ENCODE measurements around the gene CCDC57. TPM values are rescaled to one million over a fixed set of nuclear protein-coding genes. Genes with fewer than 3 reads are reported as not detected.
A peak's percentile ranks its signal among the peaks of the same experiment; 100 is the strongest.

Gene CCDC57
- total RNA-seq, 1 experiment from 2014 or later, result 36.6 TPM

DNA sequence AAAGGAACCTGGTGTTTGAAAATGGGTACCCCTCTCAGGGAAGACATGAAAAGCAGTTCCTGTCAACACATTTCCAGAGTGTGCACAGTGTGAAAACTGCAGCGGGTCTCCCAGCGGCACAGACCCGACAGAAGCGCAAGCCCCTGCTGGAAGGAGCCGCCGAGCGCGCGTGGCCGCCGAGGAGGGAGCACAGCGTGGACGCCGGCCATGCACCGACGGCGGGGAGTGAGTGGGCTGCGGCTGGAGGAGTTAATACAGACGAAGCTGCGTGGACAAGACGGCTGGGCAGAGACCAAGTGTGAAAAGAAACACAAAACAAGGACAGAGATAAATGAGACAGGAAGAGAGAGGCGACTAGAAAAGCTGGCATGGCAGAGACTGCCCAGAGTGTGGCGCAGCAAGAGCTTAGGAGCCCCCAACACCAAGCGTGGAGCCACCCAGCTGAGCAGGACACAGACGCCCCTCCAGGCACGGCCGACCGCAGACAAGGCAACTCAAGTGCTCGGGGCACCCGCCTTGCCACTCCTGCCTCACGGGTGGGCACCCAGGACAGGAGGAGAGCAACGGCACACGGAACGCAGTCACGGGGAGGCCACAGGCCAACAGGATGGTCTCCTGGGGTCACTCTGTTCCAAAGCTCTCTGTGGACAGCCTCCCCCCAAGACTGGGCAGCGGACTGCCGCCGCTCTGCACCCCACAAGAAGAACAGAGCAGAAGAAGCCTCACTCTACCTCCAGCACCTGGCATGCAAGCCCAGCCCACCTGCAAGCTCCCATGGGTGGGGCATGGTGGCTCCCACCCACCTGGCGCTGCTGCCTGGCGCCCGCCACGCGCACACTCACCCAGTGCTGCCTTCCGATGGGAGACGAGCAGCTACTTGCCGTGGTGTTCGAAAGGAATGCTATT lies 32.7 kb upstream of the CCDC57 start:
- Histone ChIP-seq H3F3A (ENCODE audit: low read length, unreplicated experiment) (peaks cover 55% of the 10 kb centered on the region), H3K36me3 (ENCODE audit: low read depth, low read length) (peaks cover 65% of the 10 kb centered on the region), H3K9me2 (replicated peaks; ENCODE audit: low read length) (no peaks in the 10 kb centered on the region), H3K4me1 (ENCODE audit: insufficient read depth, low read length) (peaks cover 42% of the 10 kb centered on the region), H3K79me2 (ENCODE audit: low read length) (peaks cover 15% of the 10 kb centered on the region; the same call in 1 of the 2 replicates), H3K4me3 (ENCODE audit: low read length) (no peak overlapping the region), H3K9me3 (ENCODE audit: low read length) (no peaks in the 10 kb centered on the region), H2AFZ (ENCODE audit: low read length) (no peak overlapping the region), H3K27me3 (ENCODE audit: low read length) (no peaks in the 10 kb centered on the region), H3K9ac (ENCODE audit: low read length) (no peak overlapping the region), H4K20me1 (ENCODE audit: low read length) (peaks cover 19% of the 10 kb centered on the region), H3K27ac (ENCODE audit: low read length) (peak overlapping the region; percentile 94), H3K4me2 (ENCODE audit: low read length) (no peak overlapping the region)
- DNase-seq (no peak), ATAC-seq (no peak)
- ChIA-PET POLR2A (ENCODE audit: unreplicated experiment) (no interaction called here), CTCF (interaction anchor here (1.7 kb wide), 1 partner anchor 39 kb away, joined by 4 read pairs; no protein-coding TSS in a partner anchor)
- BruUV-seq (replicated peaks), result no TSS peak
- no peak for TF ChIP-seq EZH2 (IDR thresholded peaks at IDR 0.05; ENCODE audit: low read length, unreplicated experiment)
- TF ChIP-seq, protein P1, sequence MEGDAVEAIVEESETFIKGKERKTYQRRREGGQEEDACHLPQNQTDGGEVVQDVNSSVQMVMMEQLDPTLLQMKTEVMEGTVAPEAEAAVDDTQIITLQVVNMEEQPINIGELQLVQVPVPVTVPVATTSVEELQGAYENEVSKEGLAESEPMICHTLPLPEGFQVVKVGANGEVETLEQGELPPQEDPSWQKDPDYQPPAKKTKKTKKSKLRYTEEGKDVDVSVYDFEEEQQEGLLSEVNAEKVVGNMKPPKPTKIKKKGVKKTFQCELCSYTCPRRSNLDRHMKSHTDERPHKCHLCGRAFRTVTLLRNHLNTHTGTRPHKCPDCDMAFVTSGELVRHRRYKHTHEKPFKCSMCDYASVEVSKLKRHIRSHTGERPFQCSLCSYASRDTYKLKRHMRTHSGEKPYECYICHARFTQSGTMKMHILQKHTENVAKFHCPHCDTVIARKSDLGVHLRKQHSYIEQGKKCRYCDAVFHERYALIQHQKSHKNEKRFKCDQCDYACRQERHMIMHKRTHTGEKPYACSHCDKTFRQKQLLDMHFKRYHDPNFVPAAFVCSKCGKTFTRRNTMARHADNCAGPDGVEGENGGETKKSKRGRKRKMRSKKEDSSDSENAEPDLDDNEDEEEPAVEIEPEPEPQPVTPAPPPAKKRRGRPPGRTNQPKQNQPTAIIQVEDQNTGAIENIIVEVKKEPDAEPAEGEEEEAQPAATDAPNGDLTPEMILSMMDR (conservative IDR thresholded peaks at IDR 0.05; ENCODE audit: low read depth, low read length), result no peak
- no peak for TF ChIP-seq EZH2phosphoT487 (IDR thresholded peaks at IDR 0.05; ENCODE audit: borderline replicate concordance, low read length)
- intact Hi-C loops (cut with micrococcal nuclease), result loop anchor here (1.0 to 10.0 kb wide), 4 partner anchors 51 to 209 kb away; partner anchors contain the start of genes CYBC1 and NARF

- Histone ChIP-seq H3F3A (ENCODE audit: low read length, unreplicated experiment) (peaks cover 62% of the 10 kb centered on the region), H3K27ac (ENCODE audit: low read length) (no peak overlapping the region), H2AFZ (ENCODE audit: low read length) (no peak overlapping the region), H3K27me3 (ENCODE audit: low read length) (no peaks in the 10 kb centered on the region), H4K20me1 (ENCODE audit: low read length) (peaks cover 23% of the 10 kb centered on the region), H3K4me3 (ENCODE audit: low read length) (no peak overlapping the region), H3K4me2 (ENCODE audit: low read length) (no peak overlapping the region), H3K36me3 (ENCODE audit: low read depth, low read length) (peaks cover 58% of the 10 kb centered on the region), H3K4me1 (ENCODE audit: insufficient read depth, low read length) (peaks cover 49% of the 10 kb centered on the region), H3K79me2 (ENCODE audit: low read length) (peaks cover 15% of the 10 kb centered on the region; the same call in 1 of the 2 replicates), H3K9ac (ENCODE audit: low read length) (no peak overlapping the region), H3K9me3 (ENCODE audit: low read length) (no peaks in the 10 kb centered on the region), H3K9me2 (replicated peaks; ENCODE audit: low read length) (no peaks in the 10 kb centered on the region)
- ATAC-seq (no peak), DNase-seq (peak; percentile 50)
- intact Hi-C loops (cut with micrococcal nuclease), result loop anchor here (2.0 to 10.0 kb wide), 3 partner anchors 37 to 210 kb away; partner anchors contain the start of genes CYBC1 and NARF
- BruUV-seq (replicated peaks), result no TSS peak
- ChIA-PET CTCF (interaction anchor here (0.5 kb wide), 1 partner anchor 10 kb away, joined by 6 read pairs; no protein-coding TSS in a partner anchor), POLR2A (ENCODE audit: unreplicated experiment) (no interaction called here)
- TF ChIP-seq EZH2phosphoT487 (IDR thresholded peaks at IDR 0.05; ENCODE audit: borderline replicate concordance, low read length), result no peak
- no peak for TF ChIP-seq EZH2 (IDR thresholded peaks at IDR 0.05; ENCODE audit: low read length, unreplicated experiment)
- TF ChIP-seq, protein P1 (conservative IDR thresholded peaks at IDR 0.05; ENCODE audit: low read depth, low read length), result peak; percentile 72
Measured at GRCh38 chr17:82244413-82245133, 31.9 kb upstream of the CCDC57 start.
